Left colon (tissue), 2 donors: Measurements from ENCODE around the gene UNCX. TPM values are rescaled to one million over a fixed set of nuclear protein-coding genes. Genes with fewer than 3 reads are reported as not detected.
A peak's percentile ranks its signal among the peaks of the same experiment; 100 is the strongest.

Experiments used
- ATAC-seq: fragments of 200-7000 bp; cut with Tn5 transposase; one replicate; pipeline ENCODE4 v1.9.1; 2020; ENCODE audit warnings: mild to moderate bottlenecking, moderate library complexity
- DNase-seq, 2 donors: peaks; one replicate each; pipeline ENCODE4 v3.0.0-alpha.2; 2020
- intact Hi-C, 2 donors: fragments of 100-400 bp; cut with DNase I in 1 of 2; cut with micrococcal nuclease in 1 of 2; formaldehyde crosslinking; loops; one replicate each; pipeline versions ENCODE4 v1.11.2 to v1.14.0; 2022; cut with DNase I, micrococcal nuclease
- total RNA-seq, 2 donors: library from RNA; stranded (reverse); fragmentation: NEBNext Ultra II Directional; extraction: Animal tissue kit (Norgen Biotek cat#: 25700); gene quantifications; one replicate each; pipeline ENCODE4 v1.2.1, GENCODE V29; 2021
- donor health status: DM: no; HTN: no; CAD: no.
- donor health status: DM: yes; HTN: yes; CAD: no.

The UNCX gene
- total RNA-seq, 2 donors from 2014 or later, result not detected

- DNase-seq (no peak), ATAC-seq (no peak)
- intact Hi-C loops, result loop anchor here (10.0 kb wide), 3 partner anchors 185 to 245 kb away; no protein-coding TSS in a partner anchor
Measured at GRCh38 chr7:1229202-1229947, 3.3 kb upstream of the UNCX start.

DNA sequence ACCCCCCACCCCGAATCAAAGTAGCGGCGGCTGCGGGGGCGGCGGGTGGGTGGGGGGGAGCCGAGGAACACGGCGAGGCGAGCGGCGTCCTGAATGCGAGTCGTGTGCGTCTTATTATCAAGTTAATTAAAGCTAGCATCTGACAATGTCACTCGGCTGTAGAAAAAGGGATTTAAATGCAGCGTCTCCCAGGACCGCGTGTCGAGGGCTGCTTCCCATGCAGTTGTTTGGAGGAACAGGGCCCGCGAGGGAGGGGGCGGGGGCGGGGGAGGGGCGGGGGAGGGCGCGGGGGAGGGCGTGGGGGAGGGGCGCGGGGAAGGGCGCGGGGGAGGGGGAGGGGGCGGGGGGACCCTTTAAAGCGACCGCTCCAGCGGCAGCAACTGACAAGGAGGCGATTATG is 2.7 kb upstream of the UNCX start:
- DNase-seq (no peak), ATAC-seq (no peak)
- intact Hi-C loops, result loop anchor here (10.0 kb wide), 3 partner anchors 185 to 245 kb away; no protein-coding TSS in a partner anchor

- intact Hi-C loops, result no loop called here
- DNase-seq, result no peak
- no peak for ATAC-seq
Measured at GRCh38 chr7:1230411-1231213, 2.1 kb upstream of the UNCX start.

DNA sequence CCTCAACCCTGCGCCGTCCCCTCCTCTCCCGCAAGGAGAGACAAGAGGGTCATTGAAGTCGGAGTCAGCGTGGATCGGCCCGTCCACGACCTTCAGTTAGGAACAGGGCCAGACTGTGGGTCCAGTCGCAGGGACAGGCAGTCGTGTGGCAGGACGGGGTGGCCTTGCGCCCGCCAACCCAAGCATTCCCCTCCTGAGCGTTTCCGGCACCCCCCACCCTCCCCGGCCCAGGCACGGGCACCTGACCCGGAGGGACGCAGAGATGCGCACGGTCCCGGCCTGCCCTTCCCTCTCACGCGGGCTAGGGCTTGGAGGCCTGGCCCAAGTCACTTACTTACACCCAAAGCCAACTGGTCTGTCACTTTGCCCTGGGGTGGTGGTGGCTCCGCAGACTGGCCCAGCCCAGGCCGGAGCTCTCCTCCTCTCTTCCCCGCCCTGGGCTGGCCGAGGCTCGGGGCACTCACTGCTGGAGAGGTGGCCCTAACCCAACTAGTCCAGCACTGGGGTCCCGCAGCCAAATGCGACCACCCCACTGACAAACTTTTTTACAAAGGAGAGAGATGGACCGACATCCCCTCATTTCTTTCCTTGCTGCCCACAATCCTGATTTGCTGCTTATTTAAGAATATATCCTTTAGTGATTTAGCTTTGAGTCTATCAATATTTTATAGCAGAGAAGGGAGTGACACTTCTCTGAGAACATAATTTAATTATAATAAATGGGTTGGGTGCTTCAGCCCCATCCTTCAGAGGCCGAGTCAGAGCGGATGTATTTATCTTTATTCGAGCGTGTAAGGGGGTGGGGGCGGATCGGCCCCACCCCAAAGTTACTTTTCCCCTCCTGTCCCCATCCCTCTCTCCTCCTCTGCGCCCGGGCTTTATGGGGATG is 1.2 kb upstream of the UNCX start:
- ATAC-seq (no peak), DNase-seq (no peak)
- intact Hi-C loops, result no loop called here

GRCh38 chr7:1232103-1232466 is 587 bp upstream of the UNCX start:
- ATAC-seq, result no peak
- no peak for DNase-seq
- intact Hi-C loops, result no loop called here

DNA sequence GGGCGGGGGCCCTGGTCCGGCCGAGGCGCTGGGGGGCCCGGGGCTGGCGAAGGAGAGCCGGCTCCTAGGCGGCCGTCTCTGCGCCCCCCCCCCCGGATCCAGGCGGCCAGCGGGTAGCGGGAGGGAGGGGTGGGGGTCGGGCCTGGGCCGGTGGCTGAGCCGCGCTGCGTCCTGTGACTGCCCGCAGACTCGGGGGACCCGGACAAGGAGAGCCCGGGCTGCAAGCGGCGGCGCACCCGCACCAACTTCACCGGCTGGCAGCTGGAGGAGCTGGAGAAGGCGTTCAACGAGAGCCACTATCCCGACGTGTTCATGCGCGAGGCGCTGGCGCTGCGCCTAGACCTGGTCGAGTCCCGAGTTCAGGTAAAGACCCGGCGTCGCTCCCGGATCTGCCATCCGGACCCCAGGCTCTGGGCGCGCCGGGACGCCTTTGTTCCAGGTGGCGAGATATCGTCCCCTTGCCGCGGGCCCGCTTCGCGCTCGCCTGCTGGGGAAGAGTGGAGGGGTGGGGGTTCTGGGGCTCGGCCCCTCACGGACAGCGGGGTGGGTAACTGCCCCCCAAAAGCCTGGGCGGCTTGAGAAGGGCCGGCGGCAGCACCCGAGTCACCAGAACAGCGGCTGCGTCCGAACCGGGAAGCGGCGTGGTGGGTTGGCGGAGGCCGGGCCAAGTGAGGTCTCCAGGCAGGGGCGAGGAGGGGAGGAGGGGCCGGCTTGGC is 819 bp downstream of the UNCX start:
- intact Hi-C loops, result no loop called here
- ATAC-seq, result no peak
- DNase-seq, result no peak

DNA sequence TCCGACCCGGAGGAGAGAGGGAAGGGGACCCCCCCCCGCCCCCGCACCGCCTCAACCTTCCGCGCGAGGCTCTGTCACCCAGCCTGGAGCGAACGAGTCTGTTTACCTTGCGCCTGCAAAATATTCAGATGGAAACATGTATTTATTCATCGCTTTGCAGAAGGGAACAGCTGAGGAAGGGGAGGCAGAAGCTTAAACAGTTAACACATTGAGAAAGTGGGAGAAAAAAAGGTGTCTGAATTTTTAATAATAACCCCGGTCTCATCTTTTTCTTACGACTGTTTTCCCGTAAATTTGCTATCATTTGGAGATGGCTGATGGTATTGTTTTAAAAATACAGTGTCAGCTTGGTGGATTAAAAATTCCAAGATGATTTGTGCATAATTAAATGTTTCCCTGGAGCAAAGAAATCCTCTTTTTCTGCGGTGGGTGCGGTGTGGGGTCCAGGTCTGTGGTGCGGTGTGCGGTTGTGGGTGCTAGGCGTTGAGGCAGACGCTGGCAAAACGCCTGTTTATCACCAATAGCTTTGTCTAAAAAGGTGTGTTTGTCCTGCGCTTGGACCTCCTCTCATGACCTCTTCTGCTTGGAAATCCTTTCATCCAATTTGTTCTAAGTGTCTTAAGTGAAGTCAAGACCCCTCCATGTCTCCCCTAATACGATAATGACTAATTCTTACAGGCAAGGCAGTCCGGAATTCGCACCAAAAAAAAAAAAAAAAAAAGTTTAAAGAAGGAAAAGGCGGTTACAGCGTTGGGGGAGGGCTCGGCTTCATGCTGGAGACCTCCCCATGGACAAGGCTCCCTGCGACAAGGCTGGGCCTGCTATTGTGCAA is 1.6 kb downstream of the UNCX start:
- ATAC-seq (no peak), DNase-seq (no peak)
- intact Hi-C loops, result no loop called here

DNA sequence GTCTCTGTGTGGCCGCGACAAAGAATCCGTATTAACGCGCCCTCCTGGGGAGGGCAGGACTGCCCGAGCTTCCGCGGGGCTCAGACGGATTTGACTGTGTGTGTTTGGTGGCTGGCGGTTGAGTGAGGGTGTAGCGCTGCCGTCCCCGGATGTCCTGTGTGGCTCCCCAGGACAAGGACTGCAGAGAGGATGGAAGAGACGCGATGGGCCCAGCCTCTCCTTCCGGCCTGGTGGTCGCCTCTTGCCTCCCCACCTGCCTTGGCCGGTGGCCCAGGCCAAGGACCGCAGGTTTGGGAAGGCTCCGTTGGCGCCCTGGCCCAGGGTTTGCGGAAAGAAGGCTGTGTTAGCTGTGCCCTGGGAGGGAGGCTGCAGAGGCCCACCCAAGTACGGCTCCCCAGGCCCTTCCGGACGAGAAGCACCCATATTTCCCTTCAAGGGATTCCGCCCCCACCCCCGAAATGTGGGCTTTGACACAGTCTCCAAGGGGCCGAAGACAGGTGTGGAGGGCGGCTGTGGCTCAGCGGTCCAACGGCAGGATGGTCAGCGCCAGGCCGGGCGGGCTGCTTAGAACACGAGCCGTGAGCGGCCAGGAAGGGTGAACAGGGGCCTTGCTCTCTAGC is 2.3 kb downstream of the UNCX start:
- ATAC-seq (no peak), DNase-seq (no peak)
- intact Hi-C loops, result no loop called here

DNA sequence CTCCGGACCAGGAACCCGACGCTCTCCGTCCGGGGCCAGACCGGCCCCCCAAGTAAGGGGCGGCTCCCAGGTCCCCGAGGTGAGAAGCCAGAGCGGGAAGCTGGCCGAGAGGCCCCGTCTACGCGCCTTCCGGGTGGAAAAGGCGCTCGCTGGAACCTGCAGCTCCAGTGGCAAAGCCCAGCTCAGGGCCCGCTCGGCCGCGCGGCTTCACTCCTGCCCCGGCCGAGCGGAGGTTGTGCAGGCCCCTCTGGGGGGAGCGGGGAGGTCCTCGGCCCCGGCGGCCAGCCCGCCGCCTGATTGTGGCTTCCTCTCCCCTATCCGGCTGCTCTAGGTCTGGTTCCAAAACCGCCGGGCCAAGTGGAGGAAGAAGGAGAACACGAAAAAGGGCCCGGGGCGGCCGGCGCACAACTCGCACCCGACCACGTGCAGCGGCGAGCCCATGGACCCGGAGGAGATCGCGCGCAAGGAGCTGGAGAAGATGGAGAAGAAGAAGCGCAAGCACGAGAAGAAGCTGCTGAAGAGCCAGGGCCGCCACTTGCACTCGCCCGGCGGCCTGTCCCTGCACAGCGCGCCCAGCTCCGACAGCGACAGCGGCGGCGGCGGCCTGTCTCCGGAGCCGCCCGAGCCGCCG is 2.9 kb downstream of the UNCX start:
- intact Hi-C loops, result no loop called here

GRCh38 chr7:1236132-1236661 is 3.5 kb downstream of the UNCX start:
- ATAC-seq (peak; percentile 86), DNase-seq (peak in 1 of 2 donors; percentile 26)
- intact Hi-C loops, result no loop called here

More for the DNA sequence above, 2.9 kb downstream of the UNCX start:
- ATAC-seq (no peak), DNase-seq (no peak)

DNA sequence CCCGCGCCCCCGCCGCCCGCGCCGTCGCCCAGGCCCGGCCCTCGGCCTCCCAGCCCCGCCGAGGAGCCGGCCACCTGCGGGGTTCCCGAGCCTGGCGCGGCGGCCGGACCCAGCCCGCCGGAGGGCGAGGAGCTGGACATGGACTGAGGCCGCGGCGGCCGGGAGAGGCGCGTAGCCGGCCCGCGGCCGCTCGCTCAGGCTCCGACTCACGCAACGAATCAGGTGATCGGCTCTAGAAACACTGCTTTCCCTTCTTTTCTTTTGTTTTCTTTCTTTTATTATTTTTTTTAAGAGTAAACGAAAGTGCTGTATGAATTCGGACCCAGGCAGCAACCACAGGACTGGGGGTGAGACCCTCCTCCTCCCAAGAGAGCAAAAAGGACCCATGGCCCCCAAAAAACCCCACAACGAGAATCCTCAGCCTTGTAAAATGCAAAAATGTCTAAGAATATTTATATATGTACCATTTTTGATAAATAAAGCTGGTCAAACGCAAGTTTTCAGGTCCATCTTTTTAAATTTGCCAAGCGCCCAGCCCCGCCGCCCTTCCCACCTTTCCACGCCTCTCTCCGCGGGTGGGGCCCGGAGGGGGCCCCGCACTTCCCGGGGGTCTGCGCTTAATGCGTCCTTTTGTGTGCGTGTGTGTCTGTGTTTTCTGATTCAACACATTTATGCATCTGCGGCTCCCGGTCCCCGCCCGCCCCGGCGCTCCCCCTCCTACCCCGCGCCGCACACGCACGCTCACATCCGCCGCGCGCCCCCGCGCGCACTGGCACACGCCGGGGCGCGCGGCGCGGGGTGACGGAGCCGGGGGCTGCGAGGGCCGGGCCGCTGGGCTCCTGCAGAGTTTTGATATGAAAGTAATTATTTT is 4.4 kb downstream of the UNCX start:
- ATAC-seq (no peak), DNase-seq (no peak)
- intact Hi-C loops, result no loop called here

GRCh38 chr7:1237704-1238255 is 5.1 kb downstream of the UNCX start:
- no peak for ATAC-seq
- intact Hi-C loops, result no loop called here
- DNase-seq, result no peak

DNA sequence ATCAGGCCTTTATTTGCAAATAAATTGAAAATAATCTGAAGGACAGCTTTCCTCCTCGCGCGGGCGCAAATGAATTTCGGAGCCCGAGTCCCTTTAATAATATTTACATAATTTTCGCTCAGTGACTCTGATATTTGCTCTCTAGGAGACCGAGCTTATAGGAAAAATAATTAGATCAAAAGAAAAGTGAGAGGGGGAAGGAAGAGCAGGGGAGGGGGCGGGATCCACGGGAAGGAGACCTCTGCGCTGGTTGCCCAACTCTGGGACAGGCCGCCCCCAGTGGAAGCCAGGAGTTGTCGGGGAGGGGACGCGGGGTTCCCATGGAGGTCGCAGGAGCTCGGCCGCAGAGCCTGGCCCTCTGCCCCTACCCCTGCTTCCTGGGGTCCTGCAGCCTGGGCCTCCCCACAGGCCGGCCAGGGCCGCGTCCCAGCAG is 5.8 kb downstream of the UNCX start:
- intact Hi-C loops, result no loop called here
- ATAC-seq, result no peak
- no peak for DNase-seq

DNA sequence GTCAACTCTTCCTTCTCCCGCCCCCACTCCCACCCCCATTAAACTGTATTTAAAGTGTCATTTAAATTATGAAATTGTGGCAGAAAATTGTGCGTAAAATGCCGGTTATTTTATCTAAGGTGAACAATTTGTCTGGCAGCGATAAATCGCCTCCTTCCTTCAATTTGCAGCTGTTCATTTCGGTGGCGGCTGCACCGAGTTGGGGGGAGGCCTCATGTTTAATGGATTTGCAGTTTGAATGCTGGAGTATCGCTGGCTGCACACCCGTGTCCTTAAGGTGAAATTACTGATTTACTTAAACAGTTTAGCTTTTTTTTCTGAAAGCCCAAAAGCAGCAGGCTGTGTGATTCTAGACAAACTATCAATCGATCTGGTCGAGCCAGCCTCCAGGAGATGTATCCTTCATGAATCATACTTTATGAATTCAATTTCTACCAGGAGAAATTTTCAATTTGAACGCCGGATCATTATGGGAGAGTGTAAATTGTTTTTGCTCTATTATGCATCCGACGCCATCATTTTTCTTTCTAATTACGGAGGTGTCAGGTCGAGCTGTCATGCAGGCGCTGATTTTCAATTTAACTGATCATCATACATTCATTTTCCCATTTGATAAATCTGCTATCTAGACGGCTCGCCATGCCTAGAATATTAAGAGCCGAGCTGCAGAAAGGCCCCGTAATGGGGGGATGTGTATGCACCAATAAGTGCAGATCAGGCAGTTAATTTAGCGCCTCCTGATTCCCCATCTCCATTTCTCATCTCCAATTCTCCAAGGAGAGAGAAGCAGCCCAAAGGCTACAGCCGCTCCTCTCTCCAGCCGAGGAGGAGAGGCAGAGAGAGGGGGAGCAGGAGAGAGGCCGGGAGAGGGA is 6.5 kb downstream of the UNCX start:
- DNase-seq (no peak), ATAC-seq (no peak)
- intact Hi-C loops, result no loop called here
